ENCODE data around the gene EXOC7. TPM values are rescaled to one million over a fixed set of nuclear protein-coding genes. Genes with fewer than 3 reads are reported as not detected.
"Not testable (repeated sequence)": the region's sequence is repeated elsewhere in the genome, so short reads cannot be mapped to it uniquely, and the experiment has no call there.

The EXOC7 gene
- total RNA-seq, 2 donors from 2014 or later = 104 to 117 TPM

- H3K9me3 Mint-ChIP-seq = no peaks in the 10 kb centered on the region
- peaks cover 46% of the 10 kb centered on the region for H3K36me3 Mint-ChIP-seq (ENCODE audit: low read depth)
- no peak overlapping the region for H3K4me3 Mint-ChIP-seq
- peaks cover 4% of the 10 kb centered on the region for H3K4me1 Mint-ChIP-seq
- peaks cover 14% of the 10 kb centered on the region for H3K27me3 Mint-ChIP-seq
- no peak overlapping the region for H3K27ac Mint-ChIP-seq
- no peak for ATAC-seq (replicated peaks)
Measured at GRCh38 chr17:76079956-76080767, 23.4 kb downstream of the EXOC7 start.

- Mint-ChIP-seq H3K27ac (no peak overlapping the region), H3K9me3 (no peaks in the 10 kb centered on the region), H3K4me3 (no peak overlapping the region), H3K4me1 (peaks cover 9% of the 10 kb centered on the region), H3K27me3 (peaks cover 19% of the 10 kb centered on the region), H3K36me3 (ENCODE audit: low read depth) (peaks cover 46% of the 10 kb centered on the region)
- no peak for ATAC-seq (replicated peaks)
Measured at GRCh38 chr17:76079535-76079955, 24.0 kb downstream of the EXOC7 start.

GRCh38 chr17:76078860-76079534 is 24.6 kb downstream of the EXOC7 start, which contains the start of gene ZACN:
Gene ZACN, plus strand, starts transcription at chr17:76079182. Its CDS starts 83 bp downstream, at chr17:76079265.
- Mint-ChIP-seq H3K4me3 (peak within 1 kb of the TSS; percentile 19), H3K9me3 (no peaks in the 10 kb centered on the region), H3K36me3 (ENCODE audit: low read depth) (peaks cover 41% of the 10 kb centered on the region), H3K4me1 (peaks cover 9% of the 10 kb centered on the region), H3K27ac (peak within 1 kb of the TSS; percentile 36), H3K27me3 (peaks cover 19% of the 10 kb centered on the region)
- no peak for ATAC-seq (replicated peaks)

GRCh38 chr17:76078370-76078769 is 25.2 kb downstream of the EXOC7 start:
- Mint-ChIP-seq H3K27me3 (peaks cover 23% of the 10 kb centered on the region), H3K36me3 (ENCODE audit: low read depth) (peaks cover 41% of the 10 kb centered on the region), H3K4me3 (peak overlapping the region; percentile 19), H3K27ac (peak overlapping the region; percentile 36)
- not testable (repeated sequence) for ATAC-seq (replicated peaks); H3K9me3 Mint-ChIP-seq; H3K4me1 Mint-ChIP-seq

- H3K4me3 Mint-ChIP-seq = no peak overlapping the region
Measured at GRCh38 chr17:76077584-76078110, 25.9 kb downstream of the EXOC7 start.

GRCh38 chr17:76076765-76077583 is 26.6 kb downstream of the EXOC7 start:
- ATAC-seq (replicated peaks) = no peak
- Mint-ChIP-seq H3K27ac (no peak overlapping the region), H3K36me3 (ENCODE audit: low read depth) (peaks cover 40% of the 10 kb centered on the region), H3K4me1 (peaks cover 9% of the 10 kb centered on the region), H3K4me3 (peak overlapping the region; percentile 70), H3K27me3 (peaks cover 23% of the 10 kb centered on the region), H3K9me3 (no peaks in the 10 kb centered on the region)

More at GRCh38 chr17:76077584-76078110, 25.9 kb downstream of the EXOC7 start:
- Mint-ChIP-seq H3K27ac (no peak overlapping the region), H3K27me3 (peaks cover 23% of the 10 kb centered on the region), H3K9me3 (no peaks in the 10 kb centered on the region), H3K36me3 (ENCODE audit: low read depth) (peaks cover 38% of the 10 kb centered on the region), H3K4me1 (peaks cover 9% of the 10 kb centered on the region)
- ATAC-seq (replicated peaks) = no peak

- peak overlapping the region; percentile 70 for H3K4me3 Mint-ChIP-seq
- H3K9me3 Mint-ChIP-seq = no peaks in the 10 kb centered on the region
- H3K27me3 Mint-ChIP-seq = peaks cover 23% of the 10 kb centered on the region
- peaks cover 9% of the 10 kb centered on the region for H3K4me1 Mint-ChIP-seq
- H3K27ac Mint-ChIP-seq = no peak overlapping the region
- peaks cover 47% of the 10 kb centered on the region for H3K36me3 Mint-ChIP-seq (ENCODE audit: low read depth)
- no peak for ATAC-seq (replicated peaks)
Measured at GRCh38 chr17:76076146-76076764, 27.3 kb downstream of the EXOC7 start.

GRCh38 chr17:76075364-76076145 is 28.0 kb downstream of the EXOC7 start:
- Mint-ChIP-seq H3K27me3 (peaks cover 23% of the 10 kb centered on the region), H3K4me1 (peaks cover 13% of the 10 kb centered on the region), H3K9me3 (no peaks in the 10 kb centered on the region), H3K36me3 (ENCODE audit: low read depth) (peaks cover 53% of the 10 kb centered on the region), H3K27ac (no peak overlapping the region), H3K4me3 (peak overlapping the region; percentile 70)
- no peak for ATAC-seq (replicated peaks)

- no peak for ATAC-seq (replicated peaks)
- no peaks in the 10 kb centered on the region for H3K9me3 Mint-ChIP-seq
- peaks cover 18% of the 10 kb centered on the region for H3K4me1 Mint-ChIP-seq
- peak within 1 kb of the TSS; percentile 99 for H3K4me3 Mint-ChIP-seq
- H3K36me3 Mint-ChIP-seq (ENCODE audit: low read depth) = peaks cover 62% of the 10 kb centered on the region
- H3K27ac Mint-ChIP-seq = no peak within 1 kb of the TSS
- peaks cover 23% of the 10 kb centered on the region for H3K27me3 Mint-ChIP-seq
Measured at GRCh38 chr17:76074390-76075363, 28.9 kb downstream of the EXOC7 start, which contains the start of gene GALR2. Gene GALR2, plus strand, starts transcription at chr17:76074781. Its CDS starts 103 bp downstream, at chr17:76074884.

- ATAC-seq (replicated peaks) = peak; percentile 74
- Mint-ChIP-seq H3K4me3 (peak within 1 kb of the TSS; percentile 99), H3K4me1 (peaks cover 22% of the 10 kb centered on the region), H3K36me3 (ENCODE audit: low read depth) (peaks cover 80% of the 10 kb centered on the region), H3K27me3 (peaks cover 18% of the 10 kb centered on the region), H3K27ac (peak within 1 kb of the TSS; percentile 100), H3K9me3 (no peaks in the 10 kb centered on the region)
Measured at GRCh38 chr17:76072148-76072858, 31.3 kb downstream of the EXOC7 start, which contains the start of gene SRP68. Gene SRP68, minus strand, starts transcription at chr17:76072517. Its CDS starts 26 bp downstream, at chr17:76072491.

GRCh38 chr17:76071531-76072147 is 31.9 kb downstream of the EXOC7 start:
- Mint-ChIP-seq H3K27ac (peak overlapping the region; percentile 100), H3K4me3 (peak overlapping the region; percentile 99)
- peak; percentile 80 for ATAC-seq (replicated peaks)

More at GRCh38 chr17:76071531-76072147, 31.9 kb downstream of the EXOC7 start:
- Mint-ChIP-seq H3K27me3 (peaks cover 14% of the 10 kb centered on the region), H3K9me3 (no peaks in the 10 kb centered on the region), H3K4me1 (peaks cover 22% of the 10 kb centered on the region), H3K36me3 (ENCODE audit: low read depth) (peaks cover 82% of the 10 kb centered on the region)

All from activated T-helper 17 cell treated with anti-CD3 and anti-CD28 coated beads, Interleukin-2, amount 50 U/mL, for 72 hours (primary cell).